ENCODE measurements around the gene PLIN4.

DNA sequence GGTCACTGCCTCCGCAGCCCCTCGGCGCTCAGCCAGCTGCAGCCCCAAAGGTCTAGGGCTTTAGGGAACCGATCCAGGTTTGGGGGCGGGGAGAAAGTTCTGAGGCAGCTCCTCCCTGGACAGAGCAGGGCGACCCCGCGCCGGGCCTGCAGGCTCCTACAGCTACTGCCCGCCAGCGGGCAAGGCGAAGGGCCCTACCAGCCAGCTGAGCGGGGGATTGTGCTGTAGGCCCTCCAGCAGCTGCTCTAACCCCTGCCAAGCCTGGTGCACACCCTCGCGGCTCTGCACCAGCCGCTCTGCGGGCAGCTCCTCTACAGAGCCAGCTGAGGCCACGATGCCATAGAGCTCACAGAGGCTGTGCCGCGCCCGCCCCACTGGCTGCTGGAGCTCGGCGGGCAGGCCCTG lies 14.0 kb downstream of the PLIN4 start:
- TF ChIP-seq, protein P1, sequence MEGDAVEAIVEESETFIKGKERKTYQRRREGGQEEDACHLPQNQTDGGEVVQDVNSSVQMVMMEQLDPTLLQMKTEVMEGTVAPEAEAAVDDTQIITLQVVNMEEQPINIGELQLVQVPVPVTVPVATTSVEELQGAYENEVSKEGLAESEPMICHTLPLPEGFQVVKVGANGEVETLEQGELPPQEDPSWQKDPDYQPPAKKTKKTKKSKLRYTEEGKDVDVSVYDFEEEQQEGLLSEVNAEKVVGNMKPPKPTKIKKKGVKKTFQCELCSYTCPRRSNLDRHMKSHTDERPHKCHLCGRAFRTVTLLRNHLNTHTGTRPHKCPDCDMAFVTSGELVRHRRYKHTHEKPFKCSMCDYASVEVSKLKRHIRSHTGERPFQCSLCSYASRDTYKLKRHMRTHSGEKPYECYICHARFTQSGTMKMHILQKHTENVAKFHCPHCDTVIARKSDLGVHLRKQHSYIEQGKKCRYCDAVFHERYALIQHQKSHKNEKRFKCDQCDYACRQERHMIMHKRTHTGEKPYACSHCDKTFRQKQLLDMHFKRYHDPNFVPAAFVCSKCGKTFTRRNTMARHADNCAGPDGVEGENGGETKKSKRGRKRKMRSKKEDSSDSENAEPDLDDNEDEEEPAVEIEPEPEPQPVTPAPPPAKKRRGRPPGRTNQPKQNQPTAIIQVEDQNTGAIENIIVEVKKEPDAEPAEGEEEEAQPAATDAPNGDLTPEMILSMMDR (IDR thresholded peaks at IDR 0.05 in 2 of 3, conservative IDR thresholded peaks at IDR 0.05 in 1 of 3; ENCODE audit: borderline replicate concordance in 1 of 3, insufficient read depth in 1 of 3, low read depth in 2 of 3, low read length in 2 of 3) = no peak
- TF ChIP-seq YY1 (IDR thresholded peaks at IDR 0.05; ENCODE audit: extremely low read depth, insufficient replicate concordance, low read depth, low read length) = no peak
- no peak for TF ChIP-seq EZH2phosphoT487 (IDR thresholded peaks at IDR 0.05; ENCODE audit: borderline replicate concordance)
- no peak for TF ChIP-seq SRF (IDR thresholded peaks at IDR 0.05; ENCODE audit: low read depth)
- TF ChIP-seq CEBPB (IDR thresholded peaks at IDR 0.05; ENCODE audit: low read depth) = no peak
- no peak for TF ChIP-seq JUND (IDR thresholded peaks at IDR 0.05)
- TF ChIP-seq POLR2AphosphoS5 (IDR thresholded peaks at IDR 0.05; ENCODE audit: low read depth, low read length) = no peak
- TF ChIP-seq POLR2A (IDR thresholded peaks at IDR 0.05; ENCODE audit: borderline replicate concordance, extremely low read depth, insufficient read depth, insufficient read length) = no peak
- TF ChIP-seq EZH2 (IDR thresholded peaks at IDR 0.05) = no peak
- TF ChIP-seq EGR1 (IDR thresholded peaks at IDR 0.05; ENCODE audit: low read depth) = no peak
- no peak for TF ChIP-seq REST (IDR thresholded peaks at IDR 0.05; ENCODE audit: low read depth)
- TF ChIP-seq, protein P2, sequence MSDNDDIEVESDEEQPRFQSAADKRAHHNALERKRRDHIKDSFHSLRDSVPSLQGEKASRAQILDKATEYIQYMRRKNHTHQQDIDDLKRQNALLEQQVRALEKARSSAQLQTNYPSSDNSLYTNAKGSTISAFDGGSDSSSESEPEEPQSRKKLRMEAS (IDR thresholded peaks at IDR 0.05) = no peak
